SU-DHL-6 (cell line): ENCODE data around the gene EBF3.

Experiments used
- EZH2phosphoT487 ChIP-seq: fragments of 200-600 bp; sonication (generic), shearing (Covaris generic); conservative IDR thresholded peaks from 2 replicates; pipeline ENCODE4 v1.6.1; 2018; ENCODE audit warnings: mild to moderate bottlenecking, antibody characterized with exemption, low read length, moderate library complexity, mixed read lengths
- TF ChIP-seq, protein P1 (sequence below): fragments of 200-600 bp; sonication (generic); IDR thresholded peaks from one replicate; pipeline ENCODE4 v1.5.1; 2017; ENCODE audit warnings: antibody characterized with exemption, mild to moderate bottlenecking, low read length, moderate library complexity; ENCODE audit not compliant: insufficient read depth, poor library complexity, severe bottlenecking

- TF ChIP-seq, protein P1, sequence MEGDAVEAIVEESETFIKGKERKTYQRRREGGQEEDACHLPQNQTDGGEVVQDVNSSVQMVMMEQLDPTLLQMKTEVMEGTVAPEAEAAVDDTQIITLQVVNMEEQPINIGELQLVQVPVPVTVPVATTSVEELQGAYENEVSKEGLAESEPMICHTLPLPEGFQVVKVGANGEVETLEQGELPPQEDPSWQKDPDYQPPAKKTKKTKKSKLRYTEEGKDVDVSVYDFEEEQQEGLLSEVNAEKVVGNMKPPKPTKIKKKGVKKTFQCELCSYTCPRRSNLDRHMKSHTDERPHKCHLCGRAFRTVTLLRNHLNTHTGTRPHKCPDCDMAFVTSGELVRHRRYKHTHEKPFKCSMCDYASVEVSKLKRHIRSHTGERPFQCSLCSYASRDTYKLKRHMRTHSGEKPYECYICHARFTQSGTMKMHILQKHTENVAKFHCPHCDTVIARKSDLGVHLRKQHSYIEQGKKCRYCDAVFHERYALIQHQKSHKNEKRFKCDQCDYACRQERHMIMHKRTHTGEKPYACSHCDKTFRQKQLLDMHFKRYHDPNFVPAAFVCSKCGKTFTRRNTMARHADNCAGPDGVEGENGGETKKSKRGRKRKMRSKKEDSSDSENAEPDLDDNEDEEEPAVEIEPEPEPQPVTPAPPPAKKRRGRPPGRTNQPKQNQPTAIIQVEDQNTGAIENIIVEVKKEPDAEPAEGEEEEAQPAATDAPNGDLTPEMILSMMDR: no peak
- TF ChIP-seq EZH2phosphoT487: no peak
Measured at GRCh38 chr10:129815898-129816655, 148.0 kb downstream of the EBF3 start.
